Endothelial cell (in vitro differentiated cells): Measurements from ENCODE around the gene TAF10. TPM values are rescaled to one million over a fixed set of nuclear protein-coding genes. Genes with fewer than 3 reads are reported as not detected.

Source experiments
- DNase-seq: peaks from one replicate; pipeline ENCODE4 v3.0.0; 2021; ENCODE audit warnings: low spot score
- H3K27ac Mint-ChIP-seq: one replicate; pipeline ENCODE4 v1.8.0; 2021; ENCODE audit warnings: mixed read lengths, inconsistent platforms; ENCODE audit not compliant: unreplicated experiment
- H3K27me3 Mint-ChIP-seq: one replicate; pipeline ENCODE4 v1.8.0; 2021; ENCODE audit warnings: mild to moderate bottlenecking, moderate library complexity, mixed read lengths, inconsistent platforms; ENCODE audit not compliant: unreplicated experiment
- H3K36me3 Mint-ChIP-seq: one replicate; pipeline ENCODE4 v1.8.0; 2021; ENCODE audit warnings: mild to moderate bottlenecking, low read depth, mixed read lengths, inconsistent platforms; ENCODE audit not compliant: unreplicated experiment
- H3K4me1 Mint-ChIP-seq: one replicate; pipeline ENCODE4 v1.8.0; 2021; ENCODE audit warnings: mild to moderate bottlenecking, mixed read lengths, inconsistent platforms; ENCODE audit not compliant: unreplicated experiment
- H3K4me3 Mint-ChIP-seq: one replicate; pipeline ENCODE4 v1.8.0; 2021; ENCODE audit warnings: mild to moderate bottlenecking, mixed read lengths, inconsistent platforms; ENCODE audit not compliant: unreplicated experiment
- H3K9me3 Mint-ChIP-seq: one replicate; pipeline ENCODE4 v1.8.0; 2021; ENCODE audit warnings: mixed read lengths, inconsistent platforms; ENCODE audit not compliant: unreplicated experiment
- total RNA-seq: library from RNA; stranded (reverse); fragmentation: NEBNext Ultra II Directional; extraction: Animal tissue kit (Norgen Biotek cat#: 25700); gene quantifications from one replicate; pipeline ENCODE4 v1.2.1, GENCODE V29; 2021; ENCODE audit not compliant: unreplicated experiment
- TF ChIP-seq, protein P1 (sequence below): fragments of 200-600 bp; sonication (generic); IDR thresholded peaks from one replicate; pipeline ENCODE4 v1.5.0; 2021; ENCODE audit warnings: antibody characterized with exemption; ENCODE audit not compliant: unreplicated experiment

TAF10 gene
- total RNA-seq, 1 donor from 2014 or later = 62.2 TPM

DNA sequence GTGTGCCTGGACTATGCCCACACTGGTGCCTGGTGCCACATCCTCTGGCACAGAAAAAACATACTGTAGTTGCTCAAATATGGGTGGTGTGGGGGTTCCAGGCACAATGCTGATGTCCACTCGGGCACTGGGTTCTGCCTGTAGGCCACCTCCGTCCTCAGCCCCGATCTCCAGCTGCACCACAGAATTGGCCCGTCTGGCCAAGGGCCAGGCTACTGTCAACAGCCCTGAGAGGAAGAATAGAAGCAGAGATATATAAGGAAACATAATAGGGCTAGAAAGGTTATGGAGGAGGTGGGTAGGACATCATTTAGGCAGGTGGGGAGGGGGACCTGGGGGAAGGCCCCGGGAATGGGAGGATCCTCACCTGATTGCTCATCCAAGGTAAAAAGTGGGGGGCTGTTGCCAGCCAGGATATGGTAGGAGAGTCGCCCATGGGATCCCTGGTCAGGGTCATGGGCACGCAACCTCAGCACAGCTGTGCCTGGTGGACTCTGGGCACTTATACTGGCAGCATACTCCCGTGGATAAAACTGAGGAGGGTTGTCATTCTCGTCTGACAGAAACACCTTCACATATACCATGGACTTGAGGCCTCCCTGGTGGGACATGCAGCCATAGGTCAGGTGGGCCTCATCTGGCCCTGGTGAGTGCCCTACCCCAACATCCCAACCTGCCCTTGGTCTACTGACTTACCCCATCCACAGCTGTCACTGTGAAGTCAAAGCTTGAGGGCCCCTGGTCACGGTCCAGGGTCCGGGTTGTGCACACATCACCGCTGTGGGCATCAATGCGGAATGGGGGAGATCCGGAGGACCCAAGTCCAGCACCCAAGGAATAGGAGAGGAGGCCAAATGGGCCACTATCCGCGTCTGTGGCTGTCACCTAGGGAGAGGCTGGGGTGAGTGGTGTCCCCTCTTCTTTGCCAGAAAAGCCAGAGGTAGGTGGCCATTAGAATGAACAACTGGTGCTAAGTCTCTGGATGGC, 21.7 kb upstream of the TAF10 start:
- DNase-seq = no peak
- Mint-ChIP-seq H3K9me3 (no peaks in the 10 kb centered on the region), H3K4me1 (peaks cover 3% of the 10 kb centered on the region), H3K27ac (no peak overlapping the region), H3K27me3 (peaks cover 13% of the 10 kb centered on the region), H3K36me3 (peaks cover 36% of the 10 kb centered on the region), H3K4me3 (peak overlapping the region; percentile 51)
- TF ChIP-seq, protein P1, sequence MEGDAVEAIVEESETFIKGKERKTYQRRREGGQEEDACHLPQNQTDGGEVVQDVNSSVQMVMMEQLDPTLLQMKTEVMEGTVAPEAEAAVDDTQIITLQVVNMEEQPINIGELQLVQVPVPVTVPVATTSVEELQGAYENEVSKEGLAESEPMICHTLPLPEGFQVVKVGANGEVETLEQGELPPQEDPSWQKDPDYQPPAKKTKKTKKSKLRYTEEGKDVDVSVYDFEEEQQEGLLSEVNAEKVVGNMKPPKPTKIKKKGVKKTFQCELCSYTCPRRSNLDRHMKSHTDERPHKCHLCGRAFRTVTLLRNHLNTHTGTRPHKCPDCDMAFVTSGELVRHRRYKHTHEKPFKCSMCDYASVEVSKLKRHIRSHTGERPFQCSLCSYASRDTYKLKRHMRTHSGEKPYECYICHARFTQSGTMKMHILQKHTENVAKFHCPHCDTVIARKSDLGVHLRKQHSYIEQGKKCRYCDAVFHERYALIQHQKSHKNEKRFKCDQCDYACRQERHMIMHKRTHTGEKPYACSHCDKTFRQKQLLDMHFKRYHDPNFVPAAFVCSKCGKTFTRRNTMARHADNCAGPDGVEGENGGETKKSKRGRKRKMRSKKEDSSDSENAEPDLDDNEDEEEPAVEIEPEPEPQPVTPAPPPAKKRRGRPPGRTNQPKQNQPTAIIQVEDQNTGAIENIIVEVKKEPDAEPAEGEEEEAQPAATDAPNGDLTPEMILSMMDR = no peak

DNA sequence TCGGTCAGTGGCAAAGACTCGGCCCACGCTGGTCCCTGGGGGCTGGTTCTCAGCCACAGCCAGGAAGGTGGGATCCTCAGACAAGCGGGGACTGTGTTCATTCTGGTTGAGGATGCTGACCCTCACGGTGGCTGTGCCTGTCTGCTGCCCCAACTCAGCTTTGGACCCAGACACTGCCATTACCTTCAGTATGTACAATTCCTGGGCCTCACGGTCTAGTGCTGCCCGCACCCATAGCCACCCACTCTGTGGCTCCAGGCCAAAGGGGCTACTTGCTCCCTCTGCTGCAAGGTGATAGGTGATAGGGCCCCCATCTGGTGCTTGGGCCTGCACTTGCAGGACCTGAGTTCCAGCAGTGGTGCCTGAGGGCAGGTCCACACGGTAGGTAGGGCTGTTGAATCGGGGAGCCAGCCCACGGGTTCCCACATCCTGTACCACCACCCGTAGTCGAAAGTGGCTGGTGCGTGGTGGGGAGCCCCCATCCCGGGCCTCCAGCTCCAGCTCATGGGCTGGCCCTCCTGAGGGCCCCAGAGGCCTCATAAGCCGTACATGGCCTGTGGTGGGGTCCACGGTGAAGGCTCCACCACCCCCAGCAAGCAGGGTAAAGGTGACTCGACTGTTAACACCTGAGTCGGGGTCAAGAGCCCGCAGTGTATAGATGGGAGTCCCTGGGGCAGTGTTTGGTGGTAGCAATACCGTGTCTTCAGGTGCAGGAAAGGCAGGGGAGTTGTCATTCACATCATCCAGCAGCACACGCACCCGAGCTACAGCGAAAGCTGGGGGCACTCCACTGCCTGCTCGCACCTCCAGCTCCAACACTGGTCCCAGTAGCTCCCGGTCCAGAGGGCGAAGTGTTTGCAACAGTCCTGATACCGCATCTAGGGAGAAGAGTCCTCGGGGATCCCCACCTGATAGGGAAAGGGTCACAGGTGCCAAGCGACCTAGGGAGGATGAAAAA, 20.4 kb upstream of the TAF10 start:
- Mint-ChIP-seq H3K4me1 (peaks cover 3% of the 10 kb centered on the region), H3K36me3 (peaks cover 46% of the 10 kb centered on the region), H3K27me3 (peaks cover 15% of the 10 kb centered on the region), H3K9me3 (no peaks in the 10 kb centered on the region), H3K27ac (no peak overlapping the region), H3K4me3 (peak overlapping the region; percentile 79)
- no peak for DNase-seq
- TF ChIP-seq, protein P1 = no peak

DNA sequence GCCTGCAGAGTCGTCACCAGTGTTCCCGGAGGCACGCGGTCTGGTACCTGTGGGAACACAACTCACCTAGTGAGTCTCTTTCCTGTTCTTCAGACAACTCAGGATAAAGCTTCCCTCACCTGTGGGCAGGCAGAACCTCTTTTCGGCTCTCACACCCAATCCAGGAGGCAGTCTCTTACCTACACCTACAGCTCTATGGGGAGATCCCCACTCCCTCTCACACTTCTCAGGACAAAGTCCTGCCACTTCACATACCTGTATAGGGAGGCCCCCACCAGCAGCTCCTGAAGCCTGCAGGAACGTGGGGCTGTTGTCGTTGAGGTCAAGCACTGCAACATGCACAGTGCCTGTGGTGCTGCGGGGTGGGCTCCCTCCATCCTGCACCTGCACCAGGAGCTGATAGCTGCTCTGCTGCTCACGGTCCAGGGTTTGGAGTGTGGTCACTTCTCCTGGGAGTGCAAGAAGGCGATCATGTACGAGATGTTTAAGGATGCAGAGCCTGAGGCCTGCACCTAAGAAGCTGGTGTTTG, 19.4 kb upstream of the TAF10 start:
- Mint-ChIP-seq H3K4me1 (peaks cover 5% of the 10 kb centered on the region), H3K27ac (no peak overlapping the region), H3K27me3 (peaks cover 15% of the 10 kb centered on the region), H3K9me3 (no peaks in the 10 kb centered on the region), H3K4me3 (peak overlapping the region; percentile 79), H3K36me3 (peaks cover 54% of the 10 kb centered on the region)
- TF ChIP-seq, protein P1 = no peak
- DNase-seq = no peak

DNA sequence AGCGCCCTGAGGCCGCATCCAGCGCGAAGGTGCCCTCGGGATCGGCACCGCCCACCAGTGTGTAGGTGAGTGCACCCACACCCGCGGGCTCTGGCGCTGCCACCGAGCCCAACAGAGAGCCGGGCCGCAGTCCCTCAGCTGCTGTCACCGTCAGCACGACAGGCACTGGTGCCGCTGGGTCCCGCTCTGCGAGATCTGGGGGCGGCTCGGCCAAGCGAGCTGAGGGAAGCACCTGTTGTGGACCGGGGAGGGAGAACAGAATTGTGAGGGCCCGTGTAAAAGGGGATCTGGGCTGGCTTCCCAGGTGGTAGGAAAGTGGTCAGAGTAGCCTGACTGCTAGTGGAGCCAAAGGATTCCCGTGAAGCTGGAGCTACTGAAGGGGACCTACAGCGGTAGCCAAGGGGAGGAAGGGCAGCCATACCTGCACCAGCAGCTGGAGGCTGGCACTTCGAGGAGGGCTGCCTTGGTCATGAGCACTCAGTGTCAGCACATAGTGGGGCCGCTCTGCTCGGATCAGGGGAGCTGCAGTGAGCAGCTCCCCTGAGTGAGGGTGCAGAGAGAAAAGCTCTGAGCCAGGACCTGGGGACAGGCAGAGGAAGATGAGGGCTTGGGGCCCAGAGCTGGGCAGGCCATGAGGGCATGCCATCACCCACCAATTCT, 18.7 kb upstream of the TAF10 start:
- TF ChIP-seq, protein P1 = no peak
- Mint-ChIP-seq H3K36me3 (peaks cover 56% of the 10 kb centered on the region), H3K27me3 (peaks cover 15% of the 10 kb centered on the region), H3K4me3 (peak overlapping the region; percentile 47), H3K4me1 (peaks cover 7% of the 10 kb centered on the region), H3K9me3 (no peaks in the 10 kb centered on the region), H3K27ac (no peak overlapping the region)
- DNase-seq = no peak
